Upper lobe of right lung (tissue), 1 donor: ENCODE results near the gene TTC34. TPM values are rescaled to one million over a fixed set of nuclear protein-coding genes. Genes with fewer than 3 reads are reported as not detected.
A peak's percentile ranks its signal among the peaks of the same experiment; 100 is the strongest.

Experiments
- ATAC-seq: fragments of 200-7000 bp; cut with Tn5 transposase; one replicate; pipeline ENCODE4 v1.9.1; 2020; ENCODE audit warnings: mild to moderate bottlenecking, moderate library complexity
- DNase-seq: peaks from one replicate; pipeline ENCODE4 v3.0.0-alpha.2; 2020
- H3K27ac ChIP-seq: fragments of 200-600 bp; one replicate; pipeline ENCODE4 v1.8.0; 2022
- H3K27me3 ChIP-seq: fragments of 200-600 bp; one replicate; pipeline ENCODE4 v1.8.0; 2022; ENCODE audit warnings: mild to moderate bottlenecking
- H3K36me3 ChIP-seq: fragments of 200-600 bp; one replicate; pipeline ENCODE4 v1.8.0; 2022
- H3K4me1 ChIP-seq: fragments of 200-600 bp; one replicate; pipeline ENCODE4 v1.8.0; 2022
- H3K4me3 ChIP-seq: fragments of 200-600 bp; one replicate; pipeline ENCODE4 v1.8.0; 2022; ENCODE audit warnings: mild to moderate bottlenecking
- H3K9me3 ChIP-seq: fragments of 200-600 bp; one replicate; pipeline ENCODE4 v1.8.0; 2022
- intact Hi-C: fragments of 100-400 bp; cut with DNase I; formaldehyde crosslinking; loops from one replicate; pipeline ENCODE4 v1.11.0; 2022
- total RNA-seq: library from RNA; stranded (reverse); fragmentation: NEBNext Ultra II Directional; extraction: Animal tissue kit (Norgen Biotek cat#: 25700); gene quantifications from one replicate; pipeline ENCODE4 v1.2.1, GENCODE V29; 2021
- TF ChIP-seq, protein P1 (sequence below): fragments of 200-600 bp; IDR thresholded peaks from one replicate; pipeline ENCODE4 v1.8.0; 2022; ENCODE audit warnings: antibody characterized with exemption
- donor health status: DM: no; HTN: yes; CAD: no; lungs with severe emphysema.

The TTC34 gene
- total RNA-seq, 1 donor from 2014 or later, result 1.3 TPM

- DNase-seq (peak; percentile 67), ATAC-seq (no peak)
- Histone ChIP-seq H3K4me3 (no peak overlapping the region), H3K4me1 (peaks cover 32% of the 10 kb centered on the region), H3K27me3 (no peaks in the 10 kb centered on the region), H3K9me3 (no peaks in the 10 kb centered on the region), H3K36me3 (no peaks in the 10 kb centered on the region), H3K27ac (no peak overlapping the region)
- intact Hi-C loops, result no loop called here
- TF ChIP-seq, protein P1, sequence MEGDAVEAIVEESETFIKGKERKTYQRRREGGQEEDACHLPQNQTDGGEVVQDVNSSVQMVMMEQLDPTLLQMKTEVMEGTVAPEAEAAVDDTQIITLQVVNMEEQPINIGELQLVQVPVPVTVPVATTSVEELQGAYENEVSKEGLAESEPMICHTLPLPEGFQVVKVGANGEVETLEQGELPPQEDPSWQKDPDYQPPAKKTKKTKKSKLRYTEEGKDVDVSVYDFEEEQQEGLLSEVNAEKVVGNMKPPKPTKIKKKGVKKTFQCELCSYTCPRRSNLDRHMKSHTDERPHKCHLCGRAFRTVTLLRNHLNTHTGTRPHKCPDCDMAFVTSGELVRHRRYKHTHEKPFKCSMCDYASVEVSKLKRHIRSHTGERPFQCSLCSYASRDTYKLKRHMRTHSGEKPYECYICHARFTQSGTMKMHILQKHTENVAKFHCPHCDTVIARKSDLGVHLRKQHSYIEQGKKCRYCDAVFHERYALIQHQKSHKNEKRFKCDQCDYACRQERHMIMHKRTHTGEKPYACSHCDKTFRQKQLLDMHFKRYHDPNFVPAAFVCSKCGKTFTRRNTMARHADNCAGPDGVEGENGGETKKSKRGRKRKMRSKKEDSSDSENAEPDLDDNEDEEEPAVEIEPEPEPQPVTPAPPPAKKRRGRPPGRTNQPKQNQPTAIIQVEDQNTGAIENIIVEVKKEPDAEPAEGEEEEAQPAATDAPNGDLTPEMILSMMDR, result no peak
These were observed 212.6 kb downstream of the TTC34 start for GRCh38 chr1:2588661-2589430.

DNA sequence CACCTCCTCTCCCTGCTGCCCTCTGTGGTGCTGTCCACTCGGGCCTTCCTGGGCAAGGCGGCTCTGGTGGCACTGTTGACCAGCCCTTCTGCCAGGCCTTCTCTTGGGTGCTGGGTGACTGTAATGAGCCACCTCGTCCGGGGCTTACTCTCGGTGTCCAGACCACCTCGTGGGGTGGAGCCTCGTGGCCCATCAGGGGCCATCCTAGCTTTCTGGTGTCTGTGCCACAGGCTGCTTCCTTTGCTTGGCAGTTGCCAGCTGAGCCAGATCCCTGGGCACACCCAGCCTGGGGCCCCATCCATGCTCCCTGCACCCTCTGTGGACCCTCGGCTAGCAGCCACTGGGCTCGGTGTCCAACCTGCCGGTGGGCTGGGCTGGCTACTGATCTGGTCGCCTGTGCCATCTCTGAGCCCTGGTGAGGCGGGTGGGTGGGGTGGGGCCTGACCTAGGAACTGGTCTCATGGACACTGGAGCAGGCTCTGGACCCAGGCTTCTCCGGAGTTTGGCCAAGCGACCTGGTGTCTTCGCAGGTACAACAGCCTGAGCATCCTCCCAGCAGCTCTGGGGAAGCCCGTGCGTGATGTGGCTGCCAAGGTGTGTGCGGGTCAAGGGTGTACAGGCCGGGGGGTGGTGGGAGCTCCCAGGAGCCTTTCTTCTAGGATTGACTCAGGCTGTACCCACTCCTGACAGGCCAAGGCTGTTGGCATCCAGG is 213.5 kb downstream of the TTC34 start:
- TF ChIP-seq, protein P1, result no peak
- ATAC-seq (no peak), DNase-seq (peak; percentile 65)
- H3K9me3 ChIP-seq, result no peaks in the 10 kb centered on the region
- no peaks in the 10 kb centered on the region for H3K36me3 ChIP-seq
- no peak overlapping the region for H3K27ac ChIP-seq
- peaks cover 32% of the 10 kb centered on the region for H3K4me1 ChIP-seq
- H3K4me3 ChIP-seq, result peak overlapping the region; percentile 88
- intact Hi-C loops, result no loop called here
- no peaks in the 10 kb centered on the region for H3K27me3 ChIP-seq

GRCh38 chr1:2587071-2587859 is 214.2 kb downstream of the TTC34 start:
- ATAC-seq (no peak), DNase-seq (no peak)
- Histone ChIP-seq H3K27me3 (no peaks in the 10 kb centered on the region), H3K27ac (peak overlapping the region; percentile 68), H3K4me1 (peaks cover 33% of the 10 kb centered on the region), H3K36me3 (no peaks in the 10 kb centered on the region), H3K9me3 (no peaks in the 10 kb centered on the region), H3K4me3 (peak overlapping the region; percentile 88)
- intact Hi-C loops, result no loop called here
- TF ChIP-seq, protein P1, result no peak

DNA sequence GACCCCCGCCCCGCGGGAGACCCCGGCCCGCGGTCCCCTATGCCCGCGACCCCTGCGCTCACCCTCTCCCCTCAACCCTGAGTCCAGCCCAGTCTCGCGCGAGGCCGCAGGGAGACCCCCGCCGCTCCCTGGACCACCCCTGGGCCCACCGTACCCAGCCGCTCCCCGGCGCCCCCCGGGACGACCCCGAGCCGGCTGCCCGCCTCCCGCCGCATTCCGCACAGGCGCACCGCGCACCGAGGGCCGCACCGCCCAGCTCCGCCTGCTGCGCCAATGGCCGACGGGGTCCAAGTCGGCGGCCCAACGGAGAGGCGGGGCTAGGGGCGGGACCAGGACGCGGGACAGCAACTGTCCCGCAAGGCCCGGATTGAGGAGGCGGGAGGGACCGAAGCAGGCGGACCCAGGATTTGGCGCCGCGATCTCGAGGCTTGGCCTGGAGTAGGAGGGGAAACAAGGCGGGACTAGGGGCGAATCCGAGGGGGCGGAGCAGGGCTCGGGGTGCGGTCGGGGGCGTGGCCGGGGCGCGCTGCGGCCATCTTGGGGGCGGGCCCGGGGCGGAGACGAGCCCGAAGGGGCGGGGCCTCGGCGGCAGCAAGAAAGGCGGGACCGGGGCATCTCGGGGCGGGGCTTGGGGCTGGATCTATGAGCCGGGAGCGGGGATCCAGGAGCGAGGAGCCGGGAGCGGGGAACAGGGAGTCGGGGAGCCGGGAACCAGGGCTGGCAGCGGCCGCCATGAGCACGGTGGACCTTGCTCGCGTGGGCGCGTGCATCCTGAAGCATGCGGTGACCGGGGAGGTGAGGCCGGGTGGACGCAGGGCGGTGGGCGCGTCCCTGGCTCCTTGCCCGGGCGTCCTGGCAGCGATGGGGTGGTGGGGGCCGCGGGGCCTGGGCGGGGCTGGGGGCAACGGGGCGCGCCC is 215.1 kb downstream of the TTC34 start, which contains the start of gene PRXL2B:
Gene PRXL2B, plus strand, starts transcription at position 624 of the 917 bp plus-strand sequence. Its CDS starts 109 bp downstream, at position 733.
- H3K27me3 ChIP-seq, result no peaks in the 10 kb centered on the region
- TF ChIP-seq, protein P1, result no peak
- H3K36me3 ChIP-seq, result no peaks in the 10 kb centered on the region
- no peaks in the 10 kb centered on the region for H3K9me3 ChIP-seq
- ATAC-seq (peak; percentile 92), DNase-seq (peak; percentile 100)
- H3K27ac ChIP-seq, result peak within 1 kb of the TSS; percentile 98
- intact Hi-C loops, result no loop called here
- peaks cover 38% of the 10 kb centered on the region for H3K4me1 ChIP-seq
- peak within 1 kb of the TSS; percentile 88 for H3K4me3 ChIP-seq

Other genes with a start within 250 kb of the TTC34 start
- gene TNFRSF14, start 245.3 kb downstream of the TTC34 start, total RNA-seq, result 133 TPM
- 25.9 TPM for gene PRXL2B, start 214.9 kb downstream of the TTC34 start, total RNA-seq
- gene MMEL1, start 168.7 kb downstream of the TTC34 start, total RNA-seq, result 3.2 TPM
- gene ACTRT2, start 219.8 kb upstream of the TTC34 start, total RNA-seq, result not detected